Measurements from ENCODE around the gene KLF16. TPM values are rescaled to one million over a fixed set of nuclear protein-coding genes. Genes with fewer than 3 reads are reported as not detected.

The KLF16 gene
- total RNA-seq, 4 donors from 2014 or later = 1.4 to 7.1 (median 5.5) TPM

DNA sequence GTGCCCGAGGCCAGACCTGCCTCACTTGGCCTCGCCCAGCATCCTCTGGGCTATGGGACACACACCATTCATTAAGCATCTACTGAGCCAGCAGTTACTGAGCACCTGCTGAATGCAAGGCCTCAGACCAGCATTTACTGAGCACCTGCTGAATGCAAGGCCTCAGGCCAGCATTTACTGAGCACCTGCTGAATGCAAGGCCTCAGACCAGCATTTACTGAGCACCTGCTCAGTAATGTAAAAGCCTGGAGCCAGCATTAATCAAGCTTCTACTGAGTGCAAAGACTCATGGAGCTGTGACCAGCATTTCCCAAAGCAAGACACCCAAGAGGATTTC lies 55.0 kb downstream of the KLF16 start:
- Histone ChIP-seq H3K4me1 (peaks cover 0 to 21% (median 14%) of the 10 kb centered on the region in 3 donors), H3K36me3 (no peaks in the 10 kb centered on the region), H3K27ac (no peak overlapping the region), H3K9me3 (no peaks in the 10 kb centered on the region), H3K4me3 (no peak overlapping the region), H3K27me3 (no peaks in the 10 kb centered on the region)
- WGBS, 2 donors (ENCODE audit: low coverage in 1 of 2) = 100% methylated on average over 1 of the region's 2 CpGs; no CpG with 5 or more reads in 1 of the 2 donors
- TF ChIP-seq EP300 (IDR thresholded peaks at IDR 0.05) (no peak), POLR2AphosphoS5 (IDR thresholded peaks at IDR 0.05) (no peak), POLR2A (IDR thresholded peaks at IDR 0.05) (no peak)
- TF ChIP-seq, protein P1, sequence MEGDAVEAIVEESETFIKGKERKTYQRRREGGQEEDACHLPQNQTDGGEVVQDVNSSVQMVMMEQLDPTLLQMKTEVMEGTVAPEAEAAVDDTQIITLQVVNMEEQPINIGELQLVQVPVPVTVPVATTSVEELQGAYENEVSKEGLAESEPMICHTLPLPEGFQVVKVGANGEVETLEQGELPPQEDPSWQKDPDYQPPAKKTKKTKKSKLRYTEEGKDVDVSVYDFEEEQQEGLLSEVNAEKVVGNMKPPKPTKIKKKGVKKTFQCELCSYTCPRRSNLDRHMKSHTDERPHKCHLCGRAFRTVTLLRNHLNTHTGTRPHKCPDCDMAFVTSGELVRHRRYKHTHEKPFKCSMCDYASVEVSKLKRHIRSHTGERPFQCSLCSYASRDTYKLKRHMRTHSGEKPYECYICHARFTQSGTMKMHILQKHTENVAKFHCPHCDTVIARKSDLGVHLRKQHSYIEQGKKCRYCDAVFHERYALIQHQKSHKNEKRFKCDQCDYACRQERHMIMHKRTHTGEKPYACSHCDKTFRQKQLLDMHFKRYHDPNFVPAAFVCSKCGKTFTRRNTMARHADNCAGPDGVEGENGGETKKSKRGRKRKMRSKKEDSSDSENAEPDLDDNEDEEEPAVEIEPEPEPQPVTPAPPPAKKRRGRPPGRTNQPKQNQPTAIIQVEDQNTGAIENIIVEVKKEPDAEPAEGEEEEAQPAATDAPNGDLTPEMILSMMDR (IDR thresholded peaks at IDR 0.05) = no peak
- no peak for ATAC-seq

DNA sequence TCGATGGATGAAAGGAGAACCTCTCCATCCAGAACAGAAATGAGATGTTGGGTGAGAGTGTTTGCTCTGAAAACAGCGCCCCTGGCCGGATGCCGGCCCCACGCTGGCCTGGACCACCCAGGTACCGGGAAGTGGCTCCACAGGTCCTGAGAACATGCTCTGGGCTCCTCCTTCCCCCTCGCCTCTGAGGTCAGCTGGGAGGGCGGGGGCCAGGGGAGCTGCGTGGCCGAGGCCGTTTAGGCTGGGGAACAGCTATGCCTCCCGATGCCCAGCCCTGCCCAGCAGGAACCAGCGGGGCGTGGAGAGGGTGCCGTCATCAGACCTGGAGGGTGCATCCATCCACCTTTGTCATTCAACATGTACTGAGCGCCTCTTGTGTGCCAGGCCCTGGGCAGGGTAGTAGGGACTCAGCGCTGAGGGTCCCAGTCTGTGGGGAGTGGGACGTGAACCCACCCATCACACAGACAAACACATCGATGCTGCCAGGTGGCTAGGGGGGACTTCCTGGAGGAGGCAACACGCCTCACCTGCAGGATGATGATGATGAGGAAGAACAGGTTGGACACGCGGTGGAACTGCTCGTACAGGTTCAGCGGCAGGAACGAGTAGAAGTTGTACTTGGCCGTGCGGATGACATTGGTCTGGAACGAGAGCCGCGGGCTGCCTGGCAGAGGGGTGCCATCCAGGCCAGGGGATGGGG lies 55.5 kb downstream of the KLF16 start:
- Histone ChIP-seq H3K9me3 (no peaks in the 10 kb centered on the region), H3K4me3 (no peak overlapping the region), H3K4me1 (peaks cover 0 to 15% (median 9%) of the 10 kb centered on the region in 3 donors), H3K27me3 (no peaks in the 10 kb centered on the region), H3K36me3 (no peaks in the 10 kb centered on the region), H3K27ac (no peak overlapping the region)
- WGBS, 2 donors (ENCODE audit: low coverage in 1 of 2) = 46 to 87% methylated on average over 3 to 5 of the region's 30 CpGs
- ATAC-seq = no peak
- TF ChIP-seq EP300 (IDR thresholded peaks at IDR 0.05) (no peak), POLR2AphosphoS5 (IDR thresholded peaks at IDR 0.05) (no peak), POLR2A (IDR thresholded peaks at IDR 0.05) (no peak)
- TF ChIP-seq, protein P1 (IDR thresholded peaks at IDR 0.05) = no peak

DNA sequence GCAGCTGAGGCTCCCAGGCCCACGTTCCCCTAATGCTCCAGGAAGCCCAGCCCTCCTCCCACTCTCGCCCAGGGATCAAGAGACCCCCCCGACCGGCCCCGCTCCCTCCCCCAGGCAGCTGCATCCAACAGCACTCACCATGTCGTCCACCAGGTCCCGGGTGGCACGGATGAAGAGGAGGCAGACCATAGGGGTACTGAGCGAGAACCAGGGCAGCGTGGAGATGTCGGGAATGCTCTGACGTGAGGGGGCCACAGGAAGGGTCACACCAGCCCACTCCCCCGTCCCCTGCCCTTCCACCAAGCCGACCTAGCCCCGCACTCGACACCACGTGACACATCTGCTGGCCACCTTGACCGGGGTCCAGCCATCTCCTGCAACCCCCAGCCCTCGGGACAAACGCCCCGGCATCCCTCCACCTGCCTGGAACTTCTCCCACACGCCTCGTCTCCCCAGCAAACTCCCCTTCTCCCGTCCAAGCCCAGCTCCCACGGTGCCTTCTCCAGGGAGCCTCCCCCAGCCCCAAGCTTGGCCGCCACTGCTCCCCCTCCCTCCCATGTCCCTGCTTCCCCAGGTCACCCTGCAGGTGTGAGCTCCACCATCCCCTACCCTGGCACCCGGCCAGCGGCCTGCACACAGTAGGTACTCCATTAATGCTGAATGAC lies 56.2 kb downstream of the KLF16 start:
- Histone ChIP-seq H3K27me3 (no peaks in the 10 kb centered on the region), H3K9me3 (no peaks in the 10 kb centered on the region), H3K27ac (no peak overlapping the region), H3K36me3 (no peaks in the 10 kb centered on the region), H3K4me3 (no peak overlapping the region), H3K4me1 (peaks cover 0 to 8% (median 7%) of the 10 kb centered on the region in 3 donors)
- TF ChIP-seq EP300 (IDR thresholded peaks at IDR 0.05) (no peak), POLR2A (IDR thresholded peaks at IDR 0.05) (no peak), POLR2AphosphoS5 (IDR thresholded peaks at IDR 0.05) (no peak)
- TF ChIP-seq, protein P1 (IDR thresholded peaks at IDR 0.05) = no peak
- WGBS, 2 donors (ENCODE audit: low coverage in 1 of 2) = 38 to 67% methylated on average over 3 to 4 of the region's 28 CpGs
- ATAC-seq = no peak

DNA sequence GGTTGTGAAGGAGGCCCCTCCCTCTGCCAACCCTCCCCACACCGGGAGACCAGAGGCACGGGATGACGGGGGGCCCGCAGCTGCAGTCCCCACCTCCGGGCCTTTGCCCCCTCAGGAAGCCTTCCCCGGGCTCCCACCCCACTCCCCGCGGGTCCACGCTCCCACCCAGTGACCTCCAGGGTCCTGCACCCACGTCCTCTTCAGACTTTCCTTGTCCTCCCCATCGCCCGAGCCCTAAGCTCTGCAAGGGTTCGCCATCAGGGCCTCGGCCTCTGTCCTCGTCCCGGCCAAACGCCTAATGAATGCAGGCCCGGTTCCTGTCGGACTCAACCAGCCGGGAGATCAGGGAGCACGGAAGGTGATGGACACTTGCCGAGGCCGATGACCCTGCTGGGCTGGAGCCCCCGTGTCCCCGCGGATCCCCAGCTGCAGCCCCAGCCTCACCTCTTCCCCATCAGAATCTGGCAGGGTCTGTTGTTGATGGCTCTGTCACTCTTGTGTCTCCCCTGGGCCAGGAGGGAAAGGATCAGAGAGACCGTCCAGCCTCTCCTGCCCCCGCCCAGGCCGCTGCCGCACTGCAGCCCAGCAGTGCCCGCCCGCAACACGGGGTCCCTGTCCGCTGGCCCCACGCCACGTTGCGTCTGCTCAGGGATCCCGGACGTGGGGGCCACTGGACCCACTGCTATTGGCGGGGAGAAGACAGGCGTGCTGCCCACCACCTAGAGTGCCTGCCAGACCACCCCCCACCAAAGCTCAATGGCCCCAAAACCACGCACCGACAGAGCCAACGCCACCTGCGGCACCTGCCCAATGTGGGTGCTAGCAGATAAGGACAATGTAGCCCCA lies 57.0 kb downstream of the KLF16 start:
- Histone ChIP-seq H3K9me3 (no peaks in the 10 kb centered on the region), H3K4me1 (peaks cover 0 to under 1% (median under 1%) of the 10 kb centered on the region in 3 donors), H3K36me3 (no peaks in the 10 kb centered on the region), H3K27ac (no peak overlapping the region), H3K27me3 (no peaks in the 10 kb centered on the region), H3K4me3 (no peak overlapping the region)
- ATAC-seq = no peak
- TF ChIP-seq, protein P1 (IDR thresholded peaks at IDR 0.05) = no peak
- TF ChIP-seq POLR2AphosphoS5 (IDR thresholded peaks at IDR 0.05) = no peak
- no peak for TF ChIP-seq EP300 (IDR thresholded peaks at IDR 0.05)
- TF ChIP-seq POLR2A (IDR thresholded peaks at IDR 0.05) = no peak
- WGBS, 2 donors (ENCODE audit: low coverage in 1 of 2) = 60% methylated on average over 2 of the region's 45 CpGs; no CpG with 5 or more reads in 1 of the 2 donors

Measured in gastroesophageal sphincter (tissue), 4 donors.